HepG2 (cell line): ENCODE measurements around the gene PRKD2. TPM values are rescaled to one million over a fixed set of nuclear protein-coding genes. Genes with fewer than 3 reads are reported as not detected.

ENCODE experiments used
- ATAC-seq: fragments of 200-7000 bp; cut with Tn5 transposase; 3 replicates; pipeline ENCODE4 v1.9.1; 2020; ENCODE audit warnings: mild to moderate bottlenecking, moderate library complexity
- BruUV-seq: library from RNA; stranded (reverse); fragments of 400-500 nt; replicated peaks from 2 replicates; lab custom pipeline; 2021; lab: Mats Ljungman, UMichigan
- CTCF ChIA-PET: fragments of 300-600 bp; formaldehyde crosslinking; extraction: SDS; loops from one replicate; lab custom pipeline; 2021; ENCODE audit warnings: low total read pairs, inconsistent platforms, low intra/inter-chr PET ratio; lab: Yijun Ruan, JAX
- POLR2A ChIA-PET: fragments of 350-600 bp; sonication (Branson Sonifier 250); formaldehyde crosslinking; loops from one replicate; lab custom pipeline; 2020; ENCODE audit warnings: antibody characterized with exemption, inconsistent platforms; lab: Yijun Ruan, JAX
- DNase-seq: peaks from one replicate; pipeline ENCODE4 v3.0.0-alpha.2; 2015; ENCODE audit warnings: low spot score
- FAIRE-seq: peaks from 3 replicates; lab custom pipeline; 2011; peaks lifted over from hg19 to GRCh38; lab: Jason Lieb, UNC
- H2AFZ ChIP-seq: one replicate; pipeline ENCODE4 v1.6.1; 2011; ENCODE audit warnings: low read length, inconsistent platforms
- H3K27ac ChIP-seq: fragments of 300-600 bp; 3 replicates; pipeline ENCODE4 v1.8.0; 2011; ENCODE audit warnings: mixed run types, mild to moderate bottlenecking, mixed read lengths, low read length, inconsistent platforms; ENCODE audit not compliant: insufficient read depth; ENCODE audit errors: extremely low read length
- H3K27me3 ChIP-seq, 2 experiments: fragments of 200-600 bp in 1 of 2; 2 replicates in 1 of 2; 3 replicates in 1 of 2; pipeline versions ENCODE4 v1.6.0 to v1.8.0; 2011; ENCODE audit warnings: low read length in 2 of 2, mild to moderate bottlenecking in 2 of 2, moderate library complexity in 2 of 2, inconsistent platforms in 1 of 2; ENCODE audit not compliant: insufficient read depth in 2 of 2, control insufficient read depth in 1 of 2
- H3K36me3 ChIP-seq, 2 experiments: fragments of 200-600 bp in 1 of 2; replicated peaks in 1 of 2; 2 replicates in 1 of 2; 3 replicates in 1 of 2; pipeline versions ENCODE4 v1.5.1 to v1.8.0; 2011; ENCODE audit warnings: low read length in 2 of 2, inconsistent platforms in 1 of 2; ENCODE audit not compliant: insufficient read depth in 2 of 2, control insufficient read depth in 1 of 2
- H3K4me1 ChIP-seq: 2 replicates; pipeline ENCODE4 v1.5.1; 2012; ENCODE audit warnings: low read length, inconsistent platforms; ENCODE audit not compliant: insufficient read depth
- H3K4me2 ChIP-seq: 2 replicates; pipeline ENCODE4 v1.6.0; 2011; ENCODE audit warnings: low read depth, low read length, inconsistent platforms
- H3K4me3 ChIP-seq, 3 experiments: fragments of 200-600 bp in 1 of 3; sonication (generic), shearing (Covaris generic) in 1 of 3; replicated peaks in 1 of 3; 2 replicates each; pipeline ENCODE4 v1.5.1; 2011 to 2016; ENCODE audit warnings: low read length in 3 of 3, inconsistent platforms in 2 of 3, low read depth in 2 of 3, mild to moderate bottlenecking in 2 of 3, control low read depth in 1 of 3, mixed read lengths in 1 of 3; ENCODE audit not compliant: insufficient read depth in 1 of 3
- H3K79me2 ChIP-seq: one replicate; pipeline ENCODE4 v1.6.1; 2011; ENCODE audit warnings: low read length, inconsistent platforms; ENCODE audit not compliant: insufficient read depth
- H3K9ac ChIP-seq: 2 replicates; pipeline ENCODE4 v1.6.0; 2011; ENCODE audit warnings: mild to moderate bottlenecking, low read depth, low read length, inconsistent platforms; ENCODE audit not compliant: insufficient read depth
- H3K9me3 ChIP-seq: 2 replicates; pipeline ENCODE4 v1.5.1; 2012; ENCODE audit warnings: mild to moderate bottlenecking, low read length
- H4K20me1 ChIP-seq: 2 replicates; pipeline ENCODE4 v1.6.0; 2011; ENCODE audit warnings: inconsistent platforms, mild to moderate bottlenecking, low read length, moderate library complexity; ENCODE audit not compliant: insufficient read depth
- FOXA1 ChIP-seq, 2 experiments: fragments of 450-650 bp in 1 of 2; sonication (generic) in 1 of 2; formaldehyde crosslinking in 1 of 2; IDR thresholded peaks; 2 replicates each; pipeline versions ENCODE4 v1.4.0 to v1.6.1; 2016 to 2020; ENCODE audit warnings: missing genetic modification reagents in 1 of 2
- KDM6A ChIP-seq: IDR thresholded peaks from 2 replicates; pipeline ENCODE4 v1.6.1; 2016; ENCODE audit warnings: low read depth
- ZMAT3 ChIP-seq: sonication (generic); formaldehyde crosslinking; conservative IDR thresholded peaks from 2 replicates; pipeline ENCODE4 v1.7.0; 2021; ENCODE audit warnings: missing genetic modification reagents
- ZNF33B ChIP-seq: sonication (generic); formaldehyde crosslinking; IDR thresholded peaks from 2 replicates; pipeline ENCODE4 v1.5.1; 2020; ENCODE audit warnings: mild to moderate bottlenecking, missing genetic modification reagents
- WGBS: methylation state at CpG from one replicate; pipeline ENCODE4 v1.1.6; 2017; ENCODE audit warnings: low lambda C conversion rate; 5-methylcytosine and 5-hydroxymethylcytosine counted together
- in situ Hi-C: cut with HindIII; loops from 2 replicates; pipeline ENCODE4 v1.10.0; 2017; ENCODE audit warnings: low pct_unique_long_range_greater_than_20kb; ENCODE audit not compliant: extremely low pct_ligation_motif_present
- intact Hi-C: fragments of 100-400 bp; cut with micrococcal nuclease; formaldehyde crosslinking; loops from one replicate; pipeline ENCODE4 v1.10.0; 2022; ENCODE audit not compliant: unreplicated experiment
- polyA plus RNA-seq, 8 experiments: library from polyadenylated mRNA; depleted of rRNA in 3 of 8; stranded (reverse) in 7 of 8; unstranded in 1 of 8; fragments of >200 nt; fragmentation: Illumina TruSeq in 4 of 8; extraction: Trizol in 4 of 8; gene quantifications; 2 replicates each; pipeline versions ENCODE4 v1.2.1 to v1.2.3, GENCODE V29; 2011 to 2016; ENCODE audit warnings: low read depth in 4 of 8, missing spikeins in 1 of 8, mixed read lengths in 1 of 8; ENCODE audit not compliant: insufficient read depth in 1 of 8
- total RNA-seq, 5 experiments: library from RNA; depleted of rRNA; stranded (reverse); fragments of >200 nt; fragmentation: Illumina TruSeq; extraction: Trizol; gene quantifications; 2 replicates each; pipeline ENCODE4 v1.2.3, GENCODE V29; 2016; ENCODE audit warnings: low read depth in 1 of 5
- TF ChIP-seq, protein P1 (sequence below): IDR thresholded peaks from 2 replicates; pipeline ENCODE4 v1.6.1; 2012; ENCODE audit warnings: low read length, improper control_type of control experiment
- TF ChIP-seq, protein P2 (sequence below): sonication (generic); formaldehyde crosslinking; IDR thresholded peaks from 2 replicates; pipeline ENCODE4 v1.5.0; 2020; ENCODE audit warnings: mild to moderate bottlenecking, missing genetic modification reagents, borderline replicate concordance
- TF ChIP-seq, protein P3 (sequence below): IDR thresholded peaks from 2 replicates; pipeline ENCODE4 v1.6.1; 2016; ENCODE audit warnings: low read depth

Gene PRKD2
- total and polyA plus RNA-seq, 2 of the 13 experiments (the other 11 are each of a cell fraction or from before 2014, with no cell fraction given): 6.7 to 7.3 TPM

DNA sequence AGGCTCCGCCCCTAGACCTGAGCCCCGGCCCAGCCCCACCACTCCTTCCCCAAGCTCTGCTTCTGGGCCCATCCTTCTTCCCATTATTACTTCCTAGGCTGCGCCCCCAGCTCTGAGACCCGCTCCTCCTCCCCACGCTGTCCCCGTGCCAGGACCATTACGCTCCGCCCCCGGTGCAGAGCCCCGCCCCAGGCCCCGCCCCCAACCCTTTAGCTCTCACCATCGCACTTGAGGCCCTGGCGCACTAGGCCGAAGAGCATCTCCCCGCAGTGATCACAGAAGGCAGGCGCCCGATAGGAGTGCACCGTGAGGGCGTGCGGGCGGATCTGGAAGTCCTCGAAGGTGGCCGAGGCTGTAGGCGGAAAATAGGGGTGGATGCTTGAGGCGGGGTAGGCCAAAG, 6.2 kb downstream of the PRKD2 start:
- no peaks in the 10 kb centered on the region; a peak in 1 of 5 replicates for H3K27me3 ChIP-seq
- no peak overlapping the region for H2AFZ ChIP-seq
- peaks cover 8% of the 10 kb centered on the region; the same call in 1 of the 2 replicates for H3K4me1 ChIP-seq
- intact Hi-C loops (no loop called here), in situ Hi-C loops (no loop called here)
- ChIA-PET POLR2A (no interaction called here), CTCF (no interaction called here)
- 97% methylated on average over 25 of the region's 25 CpGs for WGBS
- DNase-seq: no peak
- no peak overlapping the region for H3K4me2 ChIP-seq
- peaks cover 11% of the 10 kb centered on the region for H3K79me2 ChIP-seq
- no TSS peak for BruUV-seq
- H4K20me1 ChIP-seq: no peaks in the 10 kb centered on the region; the same call in 1 of the 2 replicates
- H3K9me3 ChIP-seq: no peaks in the 10 kb centered on the region
- FAIRE-seq: no peak
- H3K9ac ChIP-seq: no peak overlapping the region
- ATAC-seq: no peak
- H3K27ac ChIP-seq: no peak overlapping the region
- TF ChIP-seq, protein P1, sequence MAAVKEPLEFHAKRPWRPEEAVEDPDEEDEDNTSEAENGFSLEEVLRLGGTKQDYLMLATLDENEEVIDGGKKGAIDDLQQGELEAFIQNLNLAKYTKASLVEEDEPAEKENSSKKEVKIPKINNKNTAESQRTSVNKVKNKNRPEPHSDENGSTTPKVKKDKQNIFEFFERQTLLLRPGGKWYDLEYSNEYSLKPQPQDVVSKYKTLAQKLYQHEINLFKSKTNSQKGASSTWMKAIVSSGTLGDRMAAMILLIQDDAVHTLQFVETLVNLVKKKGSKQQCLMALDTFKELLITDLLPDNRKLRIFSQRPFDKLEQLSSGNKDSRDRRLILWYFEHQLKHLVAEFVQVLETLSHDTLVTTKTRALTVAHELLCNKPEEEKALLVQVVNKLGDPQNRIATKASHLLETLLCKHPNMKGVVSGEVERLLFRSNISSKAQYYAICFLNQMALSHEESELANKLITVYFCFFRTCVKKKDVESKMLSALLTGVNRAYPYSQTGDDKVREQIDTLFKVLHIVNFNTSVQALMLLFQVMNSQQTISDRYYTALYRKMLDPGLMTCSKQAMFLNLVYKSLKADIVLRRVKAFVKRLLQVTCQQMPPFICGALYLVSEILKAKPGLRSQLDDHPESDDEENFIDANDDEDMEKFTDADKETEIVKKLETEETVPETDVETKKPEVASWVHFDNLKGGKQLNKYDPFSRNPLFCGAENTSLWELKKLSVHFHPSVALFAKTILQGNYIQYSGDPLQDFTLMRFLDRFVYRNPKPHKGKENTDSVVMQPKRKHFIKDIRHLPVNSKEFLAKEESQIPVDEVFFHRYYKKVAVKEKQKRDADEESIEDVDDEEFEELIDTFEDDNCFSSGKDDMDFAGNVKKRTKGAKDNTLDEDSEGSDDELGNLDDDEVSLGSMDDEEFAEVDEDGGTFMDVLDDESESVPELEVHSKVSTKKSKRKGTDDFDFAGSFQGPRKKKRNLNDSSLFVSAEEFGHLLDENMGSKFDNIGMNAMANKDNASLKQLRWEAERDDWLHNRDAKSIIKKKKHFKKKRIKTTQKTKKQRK: no peak
- TF ChIP-seq ZNF33B (CRISPR knock-in tag): no peak
- TF ChIP-seq, protein P2, sequence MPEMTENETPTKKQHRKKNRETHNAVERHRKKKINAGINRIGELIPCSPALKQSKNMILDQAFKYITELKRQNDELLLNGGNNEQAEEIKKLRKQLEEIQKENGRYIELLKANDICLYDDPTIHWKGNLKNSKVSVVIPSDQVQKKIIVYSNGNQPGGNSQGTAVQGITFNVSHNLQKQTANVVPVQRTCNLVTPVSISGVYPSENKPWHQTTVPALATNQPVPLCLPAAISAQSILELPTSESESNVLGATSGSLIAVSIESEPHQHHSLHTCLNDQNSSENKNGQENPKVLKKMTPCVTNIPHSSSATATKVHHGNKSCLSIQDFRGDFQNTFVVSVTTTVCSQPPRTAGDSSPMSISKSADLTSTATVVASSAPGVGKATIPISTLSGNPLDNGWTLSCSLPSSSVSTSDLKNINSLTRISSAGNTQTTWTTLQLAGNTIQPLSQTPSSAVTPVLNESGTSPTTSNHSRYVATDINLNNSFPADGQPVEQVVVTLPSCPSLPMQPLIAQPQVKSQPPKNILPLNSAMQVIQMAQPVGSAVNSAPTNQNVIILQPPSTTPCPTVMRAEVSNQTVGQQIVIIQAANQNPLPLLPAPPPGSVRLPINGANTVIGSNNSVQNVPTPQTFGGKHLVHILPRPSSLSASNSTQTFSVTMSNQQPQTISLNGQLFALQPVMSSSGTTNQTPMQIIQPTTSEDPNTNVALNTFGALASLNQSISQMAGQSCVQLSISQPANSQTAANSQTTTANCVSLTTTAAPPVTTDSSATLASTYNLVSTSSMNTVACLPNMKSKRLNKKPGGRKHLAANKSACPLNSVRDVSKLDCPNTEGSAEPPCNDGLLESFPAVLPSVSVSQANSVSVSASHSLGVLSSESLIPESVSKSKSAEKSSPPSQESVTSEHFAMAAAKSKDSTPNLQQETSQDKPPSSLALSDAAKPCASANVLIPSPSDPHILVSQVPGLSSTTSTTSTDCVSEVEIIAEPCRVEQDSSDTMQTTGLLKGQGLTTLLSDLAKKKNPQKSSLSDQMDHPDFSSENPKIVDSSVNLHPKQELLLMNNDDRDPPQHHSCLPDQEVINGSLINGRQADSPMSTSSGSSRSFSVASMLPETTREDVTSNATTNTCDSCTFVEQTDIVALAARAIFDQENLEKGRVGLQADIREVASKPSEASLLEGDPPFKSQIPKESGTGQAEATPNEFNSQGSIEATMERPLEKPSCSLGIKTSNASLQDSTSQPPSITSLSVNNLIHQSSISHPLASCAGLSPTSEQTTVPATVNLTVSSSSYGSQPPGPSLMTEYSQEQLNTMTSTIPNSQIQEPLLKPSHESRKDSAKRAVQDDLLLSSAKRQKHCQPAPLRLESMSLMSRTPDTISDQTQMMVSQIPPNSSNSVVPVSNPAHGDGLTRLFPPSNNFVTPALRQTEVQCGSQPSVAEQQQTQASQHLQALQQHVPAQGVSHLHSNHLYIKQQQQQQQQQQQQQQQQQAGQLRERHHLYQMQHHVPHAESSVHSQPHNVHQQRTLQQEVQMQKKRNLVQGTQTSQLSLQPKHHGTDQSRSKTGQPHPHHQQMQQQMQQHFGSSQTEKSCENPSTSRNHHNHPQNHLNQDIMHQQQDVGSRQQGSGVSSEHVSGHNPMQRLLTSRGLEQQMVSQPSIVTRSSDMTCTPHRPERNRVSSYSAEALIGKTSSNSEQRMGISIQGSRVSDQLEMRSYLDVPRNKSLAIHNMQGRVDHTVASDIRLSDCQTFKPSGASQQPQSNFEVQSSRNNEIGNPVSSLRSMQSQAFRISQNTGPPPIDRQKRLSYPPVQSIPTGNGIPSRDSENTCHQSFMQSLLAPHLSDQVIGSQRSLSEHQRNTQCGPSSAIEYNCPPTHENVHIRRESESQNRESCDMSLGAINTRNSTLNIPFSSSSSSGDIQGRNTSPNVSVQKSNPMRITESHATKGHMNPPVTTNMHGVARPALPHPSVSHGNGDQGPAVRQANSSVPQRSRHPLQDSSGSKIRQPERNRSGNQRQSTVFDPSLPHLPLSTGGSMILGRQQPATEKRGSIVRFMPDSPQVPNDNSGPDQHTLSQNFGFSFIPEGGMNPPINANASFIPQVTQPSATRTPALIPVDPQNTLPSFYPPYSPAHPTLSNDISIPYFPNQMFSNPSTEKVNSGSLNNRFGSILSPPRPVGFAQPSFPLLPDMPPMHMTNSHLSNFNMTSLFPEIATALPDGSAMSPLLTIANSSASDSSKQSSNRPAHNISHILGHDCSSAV (CRISPR knock-in tag): no peak
- TF ChIP-seq KDM6A (CRISPR knock-in tag): no peak
- TF ChIP-seq, protein P3, sequence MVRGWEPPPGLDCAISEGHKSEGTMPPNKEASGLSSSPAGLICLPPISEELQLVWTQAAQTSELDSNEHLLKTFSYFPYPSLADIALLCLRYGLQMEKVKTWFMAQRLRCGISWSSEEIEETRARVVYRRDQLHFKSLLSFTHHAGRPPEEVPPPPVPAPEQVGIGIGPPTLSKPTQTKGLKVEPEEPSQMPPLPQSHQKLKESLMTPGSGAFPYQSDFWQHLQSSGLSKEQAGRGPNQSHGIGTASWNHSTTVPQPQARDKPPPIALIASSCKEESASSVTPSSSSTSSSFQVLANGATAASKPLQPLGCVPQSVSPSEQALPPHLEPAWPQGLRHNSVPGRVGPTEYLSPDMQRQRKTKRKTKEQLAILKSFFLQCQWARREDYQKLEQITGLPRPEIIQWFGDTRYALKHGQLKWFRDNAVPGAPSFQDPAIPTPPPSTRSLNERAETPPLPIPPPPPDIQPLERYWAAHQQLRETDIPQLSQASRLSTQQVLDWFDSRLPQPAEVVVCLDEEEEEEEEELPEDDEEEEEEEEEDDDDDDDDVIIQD (CRISPR knock-in tag): no peak
- TF ChIP-seq ZMAT3 (CRISPR knock-in tag): no peak
- TF ChIP-seq FOXA1 (IDR thresholded peaks at IDR 0.05): no peak
- TF ChIP-seq FOXA1 (CRISPR knock-in tag; IDR thresholded peaks at IDR 0.05): no peak
- H3K4me3 ChIP-seq: no peak overlapping the region
- peaks cover 2 to 10% of the 10 kb centered on the region in 2 experiments; a peak in 4 of 5 replicates for H3K36me3 ChIP-seq
